ENCODE measurements around the gene SIX6.

GRCh38 chr14:60485598-60486251 is 23.2 kb upstream of the SIX6 start, which contains the start of gene C14orf39:
- TF ChIP-seq, protein P1, sequence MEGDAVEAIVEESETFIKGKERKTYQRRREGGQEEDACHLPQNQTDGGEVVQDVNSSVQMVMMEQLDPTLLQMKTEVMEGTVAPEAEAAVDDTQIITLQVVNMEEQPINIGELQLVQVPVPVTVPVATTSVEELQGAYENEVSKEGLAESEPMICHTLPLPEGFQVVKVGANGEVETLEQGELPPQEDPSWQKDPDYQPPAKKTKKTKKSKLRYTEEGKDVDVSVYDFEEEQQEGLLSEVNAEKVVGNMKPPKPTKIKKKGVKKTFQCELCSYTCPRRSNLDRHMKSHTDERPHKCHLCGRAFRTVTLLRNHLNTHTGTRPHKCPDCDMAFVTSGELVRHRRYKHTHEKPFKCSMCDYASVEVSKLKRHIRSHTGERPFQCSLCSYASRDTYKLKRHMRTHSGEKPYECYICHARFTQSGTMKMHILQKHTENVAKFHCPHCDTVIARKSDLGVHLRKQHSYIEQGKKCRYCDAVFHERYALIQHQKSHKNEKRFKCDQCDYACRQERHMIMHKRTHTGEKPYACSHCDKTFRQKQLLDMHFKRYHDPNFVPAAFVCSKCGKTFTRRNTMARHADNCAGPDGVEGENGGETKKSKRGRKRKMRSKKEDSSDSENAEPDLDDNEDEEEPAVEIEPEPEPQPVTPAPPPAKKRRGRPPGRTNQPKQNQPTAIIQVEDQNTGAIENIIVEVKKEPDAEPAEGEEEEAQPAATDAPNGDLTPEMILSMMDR (IDR thresholded peaks at IDR 0.05): no peak
- peak; percentile 47 for TF ChIP-seq EZH2 (IDR thresholded peaks at IDR 0.05)
- TF ChIP-seq EZH2phosphoT487 (IDR thresholded peaks at IDR 0.05): no peak

Measured in neural progenitor cell (in vitro differentiated cells).